ENCODE data around the gene UBIAD1. TPM values are rescaled to one million over a fixed set of nuclear protein-coding genes. Genes with fewer than 3 reads are reported as not detected.

UBIAD1 gene
- total and polyA plus RNA-seq, 4 donors, result 7.5 to 17.9 (median 9.5) TPM

GRCh38 chr1:11245904-11246719 lies 26.9 kb upstream of the UBIAD1 start:
- ATAC-seq (ENCODE audit: insufficient read depth, low FRiP score) (no peak), DNase-seq (no peak)
- no peak overlapping the region for H3K27ac ChIP-seq (ENCODE audit: low read depth in 1 of 2, low read length in 1 of 2)
- H3K4me3 ChIP-seq, result no peak overlapping the region
- no peaks in the 10 kb centered on the region for H3K4me1 ChIP-seq (ENCODE audit: control insufficient read depth in 5 of 5, insufficient read depth in 5 of 5, low read length in 5 of 5)
- no peak overlapping the region for H3K9ac ChIP-seq (ENCODE audit: insufficient read depth in 1 of 2, low read length in 2 of 2)
- no peaks in the 10 kb centered on the region for H3K9me3 ChIP-seq (ENCODE audit: control insufficient read depth in 4 of 4, insufficient read depth in 3 of 4, low read length in 3 of 4)
- no peak for TF ChIP-seq CTCF (IDR thresholded peaks at IDR 0.05; ENCODE audit: control extremely low read depth, extremely low read depth)
- H3K36me3 ChIP-seq (ENCODE audit: control insufficient read depth in 4 of 4, insufficient read depth in 4 of 4, low read length in 4 of 4), result peaks cover 29 to 44% (median 38%) of the 10 kb centered on the region in 4 donors
- H3K27me3 ChIP-seq (ENCODE audit: control insufficient read depth in 3 of 3, insufficient read depth in 3 of 3, low read length in 2 of 3), result no peaks in the 10 kb centered on the region
- 87 to 89% methylated on average over 7 of the region's 7 CpGs for WGBS, 2 donors

- Histone ChIP-seq H3K4me1 (ENCODE audit: control insufficient read depth in 5 of 5, insufficient read depth in 5 of 5, low read length in 5 of 5) (no peaks in the 10 kb centered on the region), H3K4me3 (no peak overlapping the region), H3K9ac (ENCODE audit: insufficient read depth in 1 of 2, low read length in 2 of 2) (no peak overlapping the region), H3K36me3 (ENCODE audit: control insufficient read depth in 4 of 4, insufficient read depth in 4 of 4, low read length in 4 of 4) (peaks cover 35 to 45% (median 41%) of the 10 kb centered on the region in 4 donors), H3K9me3 (ENCODE audit: control insufficient read depth in 4 of 4, insufficient read depth in 3 of 4, low read length in 3 of 4) (no peaks in the 10 kb centered on the region), H3K27ac (ENCODE audit: low read depth in 1 of 2, low read length in 1 of 2) (no peak overlapping the region), H3K27me3 (ENCODE audit: control insufficient read depth in 3 of 3, insufficient read depth in 3 of 3, low read length in 2 of 3) (no peaks in the 10 kb centered on the region)
- ATAC-seq (ENCODE audit: insufficient read depth, low FRiP score) (no peak), DNase-seq (no peak)
- WGBS, 2 donors, result 95 to 98% methylated on average over 4 of the region's 4 CpGs
- no peak for TF ChIP-seq CTCF (IDR thresholded peaks at IDR 0.05; ENCODE audit: control extremely low read depth, extremely low read depth)
These were observed 24.8 kb upstream of the UBIAD1 start for GRCh38 chr1:11248169-11248568.

GRCh38 chr1:11252538-11252937 lies 20.5 kb upstream of the UBIAD1 start:
- DNase-seq, result no peak
- 97% methylated on average over 8 of the region's 8 CpGs for WGBS, 2 donors
- Histone ChIP-seq H3K27ac (ENCODE audit: low read depth in 1 of 2, low read length in 1 of 2) (no peak overlapping the region), H3K27me3 (ENCODE audit: control insufficient read depth in 3 of 3, insufficient read depth in 3 of 3, low read length in 2 of 3) (no peaks in the 10 kb centered on the region), H3K4me3 (no peak overlapping the region), H3K36me3 (ENCODE audit: control insufficient read depth in 4 of 4, insufficient read depth in 4 of 4, low read length in 4 of 4) (peaks cover 25 to 46% (median 41%) of the 10 kb centered on the region in 4 donors), H3K9me3 (ENCODE audit: control insufficient read depth in 4 of 4, insufficient read depth in 3 of 4, low read length in 3 of 4) (no peaks in the 10 kb centered on the region), H3K9ac (ENCODE audit: insufficient read depth in 1 of 2, low read length in 2 of 2) (no peak overlapping the region), H3K4me1 (ENCODE audit: control insufficient read depth in 5 of 5, insufficient read depth in 5 of 5, low read length in 5 of 5) (no peaks in the 10 kb centered on the region)
- no peak for TF ChIP-seq CTCF (IDR thresholded peaks at IDR 0.05; ENCODE audit: control extremely low read depth, extremely low read depth)
- ATAC-seq (ENCODE audit: insufficient read depth, low FRiP score), result no peak

Measured in lung (tissue), 12 donors.